HTERT RPE-1 (cell line): Measurements from ENCODE around the gene NDUFAF2.
"Not testable (repeated sequence)": the region's sequence is repeated elsewhere in the genome, so short reads cannot be mapped to it uniquely, and the experiment has no call there.

Experiments
- in situ Hi-C: fragments of 300-500 bp; cut with MboI; formaldehyde crosslinking; loops from 4 replicates; pipeline ENCODE4 v1.14.3; 2020; ENCODE audit warnings: low sequenced_read_pairs

NDUFAF2 gene, protein sequence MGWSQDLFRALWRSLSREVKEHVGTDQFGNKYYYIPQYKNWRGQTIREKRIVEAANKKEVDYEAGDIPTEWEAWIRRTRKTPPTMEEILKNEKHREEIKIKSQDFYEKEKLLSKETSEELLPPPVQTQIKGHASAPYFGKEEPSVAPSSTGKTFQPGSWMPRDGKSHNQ

DNA sequence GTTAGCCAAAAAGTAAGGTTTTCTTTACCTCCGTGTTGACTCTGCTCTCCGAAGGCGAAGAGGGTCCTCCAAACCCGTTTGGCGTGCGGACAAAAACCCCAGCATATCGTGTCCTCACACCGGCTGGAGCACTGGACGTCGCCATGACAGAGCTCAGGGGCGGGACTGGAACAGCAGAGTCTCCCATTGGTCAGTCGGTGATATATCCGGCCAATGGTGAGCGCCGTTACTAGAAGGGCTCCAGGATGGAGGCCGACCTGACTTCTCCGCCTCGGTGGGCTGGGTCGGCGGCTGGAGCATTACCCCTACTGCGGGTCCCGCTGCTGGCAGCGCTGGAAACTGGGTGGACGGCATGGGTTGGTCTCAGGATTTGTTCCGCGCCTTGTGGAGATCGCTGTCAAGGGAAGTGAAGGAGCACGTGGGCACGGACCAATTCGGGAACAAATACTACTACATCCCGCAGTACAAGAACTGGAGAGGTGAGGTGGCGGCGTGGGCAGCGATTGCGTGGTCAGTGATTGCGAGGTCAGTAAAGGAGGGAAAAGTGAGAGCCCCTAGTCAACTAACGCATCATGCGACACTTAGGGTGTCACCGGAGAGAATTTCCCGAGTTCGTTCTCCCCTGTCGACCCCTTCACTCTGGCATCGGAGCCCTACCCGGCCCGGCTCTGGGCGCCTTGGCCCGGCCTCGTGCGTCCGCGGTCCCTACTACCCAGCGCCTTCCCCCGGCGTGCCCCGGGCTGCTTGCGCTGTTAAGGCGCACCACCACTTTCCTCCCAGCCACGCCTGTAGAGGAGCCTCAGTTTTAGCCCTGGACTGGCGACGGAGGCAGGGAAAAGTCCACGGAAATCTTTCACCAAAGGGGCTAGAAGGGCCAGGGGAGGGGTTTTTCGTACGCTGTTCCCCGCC lies at the start of gene NDUFAF2, which contains the start of gene ERCC8:
NDUFAF2 (plus strand) TSS at position 302 of the 909 bp plus-strand sequence; CDS start at position 353, 51 bp downstream.
ERCC8 (minus strand) TSS at position 167 of the 909 bp plus-strand sequence; CDS start at position 105, 62 bp downstream.
- in situ Hi-C loops, result no loop called here

- in situ Hi-C loops, result no loop called here
These were observed 48.0 kb upstream of the NDUFAF2 start for GRCh38 chr5:60896991-60897390.

GRCh38 chr5:60903356-60903755 lies 41.6 kb upstream of the NDUFAF2 start:
- in situ Hi-C loops, result no loop called here

GRCh38 chr5:60916646-60917045 lies 28.4 kb upstream of the NDUFAF2 start:
- in situ Hi-C loops, result no loop called here

DNA sequence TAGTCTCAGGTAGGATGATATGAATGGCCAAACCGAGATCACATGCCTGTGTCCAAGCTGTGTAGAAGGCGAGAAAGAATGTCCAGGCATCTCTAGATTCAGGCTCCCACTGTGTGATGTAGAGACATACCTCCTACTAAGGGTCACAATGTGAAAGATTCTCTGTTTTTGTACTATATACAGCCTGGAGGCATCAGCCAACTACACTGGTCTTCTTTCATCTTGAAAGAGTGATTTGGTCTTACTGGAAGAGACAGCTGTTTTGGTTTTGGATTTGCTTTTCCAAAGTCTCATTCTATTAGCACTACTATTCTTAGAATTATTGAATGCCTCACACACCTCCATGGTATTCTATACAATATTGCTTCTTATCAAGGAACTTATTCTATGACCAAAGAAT lies 26.5 kb upstream of the NDUFAF2 start:
- in situ Hi-C loops, result no loop called here

DNA sequence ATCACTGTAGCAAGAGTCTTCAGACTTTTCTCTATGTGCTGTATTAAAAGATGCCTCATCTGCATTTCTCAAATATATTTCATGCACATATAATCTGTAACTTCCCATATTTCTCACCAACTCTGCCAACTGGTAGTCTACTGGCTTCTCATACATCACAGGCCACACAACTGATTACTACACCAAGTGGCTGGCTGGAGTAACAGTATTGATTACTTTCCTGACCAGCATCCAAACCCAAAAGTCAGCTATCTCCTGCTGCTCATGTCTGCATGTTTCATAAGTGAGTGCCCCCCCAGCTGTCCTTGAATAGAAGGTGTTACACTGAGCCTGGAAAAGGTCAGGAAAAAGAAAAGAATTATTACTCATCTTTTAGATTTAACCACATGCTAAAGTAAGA lies 17.6 kb upstream of the NDUFAF2 start:
- in situ Hi-C loops, result no loop called here

GRCh38 chr5:60929024-60929423 lies 16.0 kb upstream of the NDUFAF2 start:
- in situ Hi-C loops, result no loop called here

DNA sequence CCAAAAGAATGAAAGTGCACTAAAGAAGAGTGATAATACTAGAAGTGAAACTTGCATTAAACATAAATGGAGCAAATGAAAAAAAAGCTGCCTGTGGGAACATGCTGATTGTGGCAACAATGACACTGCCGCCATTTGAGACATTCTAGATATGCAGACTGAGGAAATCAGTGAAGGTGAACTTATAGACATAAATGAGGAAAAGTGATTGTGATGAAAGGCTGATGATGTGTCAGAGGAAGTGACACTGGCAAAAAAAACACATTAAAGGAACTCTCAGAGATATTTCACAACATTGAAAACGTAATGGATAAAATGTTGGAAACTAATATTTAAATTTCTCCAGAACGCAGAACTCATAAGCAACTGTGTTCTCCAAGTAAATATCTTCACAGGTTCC lies 1.4 kb upstream of the NDUFAF2 start:
- in situ Hi-C loops, result no loop called here

GRCh38 chr5:60945813-60946187 lies 795 bp downstream of the NDUFAF2 start:
- in situ Hi-C loops, result no loop called here

- in situ Hi-C loops, result no loop called here
These were observed 3.7 kb downstream of the NDUFAF2 start for GRCh38 chr5:60948738-60949137.

- in situ Hi-C loops, result no loop called here
These were observed 10.2 kb downstream of the NDUFAF2 start for GRCh38 chr5:60955239-60955638.

DNA sequence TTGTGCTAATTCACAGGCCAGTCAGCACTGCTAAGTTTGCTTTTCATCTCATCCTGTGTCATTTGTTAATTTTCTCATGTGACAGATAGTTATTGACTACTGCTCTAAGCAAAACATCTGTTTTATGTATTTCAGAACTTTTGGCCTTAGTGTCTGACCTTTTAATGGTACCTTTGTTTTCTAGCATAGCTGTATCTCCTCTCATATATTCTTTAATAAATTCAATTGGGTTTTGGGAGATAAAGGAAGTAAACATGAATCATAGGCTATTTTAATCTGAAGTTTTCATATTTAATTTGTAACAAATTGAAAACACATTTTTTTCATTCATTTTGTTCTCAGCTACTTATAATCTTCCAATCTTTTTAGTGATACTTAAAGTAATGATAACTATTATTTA lies 13.1 kb downstream of the NDUFAF2 start:
- in situ Hi-C loops, result no loop called here

DNA sequence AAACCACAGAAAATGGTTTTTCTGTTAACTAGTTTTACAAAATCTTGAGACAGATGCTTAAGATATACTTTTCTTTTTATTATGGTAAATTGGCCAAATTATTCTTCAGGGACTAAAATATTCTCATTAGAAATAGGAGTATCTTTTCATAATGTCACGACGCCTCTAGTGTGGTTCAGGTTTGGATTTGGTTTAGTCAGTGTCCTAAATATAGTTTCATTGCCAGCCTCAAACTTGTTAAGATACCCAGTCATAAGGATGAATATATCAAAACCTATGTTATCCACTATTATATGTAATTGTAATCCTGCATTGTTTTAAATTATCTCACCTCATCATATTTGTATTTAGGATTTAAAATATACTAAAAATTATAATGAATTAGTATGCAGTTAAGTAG lies 13.7 kb downstream of the NDUFAF2 start:
- in situ Hi-C loops, result no loop called here

DNA sequence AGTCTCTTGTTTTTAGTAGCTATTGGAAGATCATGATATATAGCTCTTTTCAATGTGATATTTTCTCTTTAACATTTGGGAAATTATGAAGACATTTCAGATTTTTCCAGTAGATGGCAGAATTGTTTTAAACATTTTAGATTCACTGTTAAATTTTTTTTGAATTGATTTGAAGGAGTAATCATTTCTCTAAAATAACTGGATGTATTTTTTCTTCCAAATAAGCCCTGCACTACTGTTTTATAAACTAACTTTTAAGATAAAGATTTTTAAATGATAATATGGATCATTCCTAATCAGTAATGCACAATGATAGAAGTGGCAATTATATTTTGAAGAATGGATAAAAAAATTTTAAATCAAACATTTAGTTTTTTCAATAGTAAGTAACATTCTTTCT lies 14.2 kb downstream of the NDUFAF2 start:
- in situ Hi-C loops, result no loop called here

GRCh38 chr5:60960591-60960990 lies 15.6 kb downstream of the NDUFAF2 start:
- in situ Hi-C loops, result no loop called here

DNA sequence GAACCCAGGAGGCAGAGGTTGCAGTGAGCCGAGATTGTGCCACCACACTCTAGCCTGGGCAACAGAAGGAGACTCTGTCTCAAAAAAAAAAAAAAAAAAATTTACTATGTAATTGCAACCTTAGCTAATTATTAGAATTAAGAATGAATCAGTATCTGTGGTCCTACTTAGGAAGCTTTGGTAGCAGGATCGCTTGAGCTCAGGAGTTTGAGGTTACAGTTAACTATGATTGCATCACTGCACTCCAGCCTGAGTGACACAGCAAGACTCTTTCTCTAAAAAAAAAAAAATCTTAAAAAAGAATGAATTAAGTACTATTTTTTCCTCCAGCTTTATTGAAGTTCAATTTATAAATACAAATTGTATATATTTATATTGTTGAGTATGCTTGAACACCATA lies 16.7 kb downstream of the NDUFAF2 start:
- in situ Hi-C loops, result no loop called here

DNA sequence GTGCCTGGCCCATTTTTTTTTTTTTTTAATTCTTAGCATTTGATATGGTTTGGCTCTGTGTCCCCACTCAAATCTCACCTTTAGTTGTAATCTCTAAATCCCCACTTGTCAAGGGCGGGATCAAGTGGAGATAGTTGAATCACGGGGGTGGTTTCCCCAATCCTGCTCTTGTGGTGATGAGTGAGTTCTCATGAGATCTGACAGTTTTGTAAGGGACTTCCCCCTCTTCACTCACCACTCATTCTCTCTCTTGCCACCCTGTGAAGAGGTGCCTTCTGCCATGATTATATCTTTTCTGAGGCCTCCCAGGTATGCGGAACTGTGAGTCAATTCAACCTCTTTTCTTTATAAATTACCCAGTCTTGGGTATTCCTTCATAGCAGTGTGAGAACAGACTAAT lies 27.2 kb downstream of the NDUFAF2 start:
- in situ Hi-C loops, result no loop called here

- in situ Hi-C loops, result no loop called here
These were observed 33.1 kb downstream of the NDUFAF2 start for GRCh38 chr5:60977956-60978737.

- in situ Hi-C loops, result no loop called here
These were observed 34.0 kb downstream of the NDUFAF2 start for GRCh38 chr5:60978968-60979367.

GRCh38 chr5:60980511-60980910 lies 35.5 kb downstream of the NDUFAF2 start:
- in situ Hi-C loops, result no loop called here

- in situ Hi-C loops, result not testable (repeated sequence)
These were observed 37.1 kb downstream of the NDUFAF2 start for GRCh38 chr5:60982127-60982526.
